ENCODE measurements around the gene GSTA5.
"Not testable (repeated sequence)": the region's sequence is repeated elsewhere in the genome, so short reads cannot be mapped to it uniquely, and the experiment has no call there.

The GSTA5 gene

DNA sequence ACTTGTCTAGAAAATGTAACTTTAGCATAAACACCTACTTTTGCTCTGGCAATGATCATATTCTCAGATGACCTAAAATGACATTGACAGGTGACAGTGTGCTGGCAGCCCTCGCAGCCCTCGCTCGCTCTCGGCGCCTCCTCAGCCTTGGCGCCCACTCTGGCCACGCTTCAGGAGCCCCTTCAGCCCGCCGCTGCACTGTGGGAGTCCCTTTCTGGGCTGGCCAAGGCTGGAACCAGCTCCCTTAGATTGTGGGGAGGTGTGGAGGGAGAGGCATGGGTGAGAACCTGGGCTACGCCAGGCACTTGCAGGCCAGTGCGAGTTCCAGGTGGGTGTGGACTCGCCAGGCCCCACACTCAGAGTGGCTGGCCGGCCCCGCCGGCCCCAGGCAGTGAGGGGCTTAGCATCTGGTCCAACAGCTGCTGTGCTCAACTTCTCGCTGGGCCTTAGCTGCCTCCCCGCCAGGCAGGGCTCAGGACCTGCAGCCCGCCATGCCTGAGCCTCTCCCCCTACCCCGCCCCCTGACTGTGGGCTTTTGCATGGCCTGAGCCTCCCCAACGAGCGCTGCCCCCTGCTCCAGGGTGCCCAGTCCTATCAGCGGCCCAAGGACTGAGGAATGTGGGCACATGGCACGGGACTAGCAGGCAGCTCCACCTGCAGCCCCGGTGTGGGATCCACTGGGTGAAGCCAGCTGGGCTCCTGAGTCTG, 54.2 kb downstream of the GSTA5 start:
- DNase-seq, result no peak

DNA sequence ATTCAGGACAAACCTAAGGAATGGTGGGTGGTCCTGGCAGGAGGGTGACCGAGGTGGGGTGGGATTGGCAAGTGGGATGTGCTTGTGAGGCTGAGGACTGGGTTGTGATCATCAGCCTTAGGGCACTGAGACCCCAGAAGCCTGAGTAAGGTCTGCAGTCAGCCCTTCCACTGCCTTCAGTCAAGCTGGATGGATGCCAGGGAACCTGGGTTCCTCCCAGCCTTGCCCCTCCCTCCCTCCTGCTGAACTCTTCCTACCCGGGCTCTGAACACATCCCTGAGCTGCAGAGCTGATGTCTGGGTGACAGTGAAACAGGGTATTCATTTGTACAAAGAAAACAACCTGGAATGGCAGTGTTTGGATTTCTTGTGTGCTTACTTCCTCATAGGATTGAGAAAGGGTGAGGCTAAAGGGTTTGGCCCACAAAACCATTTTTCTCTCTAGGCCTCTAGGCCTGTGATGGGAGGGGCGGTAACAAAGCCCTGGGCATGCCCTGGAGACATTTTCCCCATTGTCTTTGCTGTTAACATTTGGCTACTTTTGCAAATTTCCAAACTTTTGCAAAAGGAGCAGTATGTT, 57.8 kb downstream of the GSTA5 start:
- DNase-seq, result not testable (repeated sequence)

DNA sequence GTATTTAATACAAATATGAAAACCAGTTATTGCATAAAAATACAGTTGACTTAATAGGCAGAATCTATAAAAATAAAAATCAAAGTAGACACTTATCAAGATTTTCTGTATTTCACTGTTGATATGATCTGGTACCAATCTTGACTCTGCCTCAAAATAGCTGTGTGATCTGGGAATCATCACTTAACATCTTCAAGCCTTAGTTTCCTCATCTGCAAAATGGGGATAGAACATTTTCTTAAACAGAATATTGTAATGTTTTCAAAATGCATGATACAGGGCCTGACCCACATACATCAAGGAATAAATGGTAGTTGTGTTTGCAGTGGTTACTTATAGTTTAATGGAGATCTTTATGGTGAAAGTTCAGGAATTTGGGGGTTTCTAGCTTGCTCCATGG, 58.4 kb downstream of the GSTA5 start:
- not testable (repeated sequence) for DNase-seq
